AG04449 (cell line): ENCODE results near the gene KRTAP10-7.
"Not testable (repeated sequence)": the region's sequence is repeated elsewhere in the genome, so short reads cannot be mapped to it uniquely, and the experiment has no call there.

Source experiments
- CTCF ChIA-PET: fragments of 350-600 bp; formaldehyde crosslinking; extraction: SDS; loops from one replicate; lab custom pipeline; 2021; ENCODE audit warnings: antibody characterized with exemption; lab: Yijun Ruan, JAX
- POLR2A ChIA-PET: fragments of 400-600, 350-600 bp; formaldehyde crosslinking; extraction: SDS; loops from one replicate; lab custom pipeline; 2020; ENCODE audit warnings: antibody characterized with exemption, inconsistent platforms; lab: Yijun Ruan, JAX
- DNase-seq: peaks from one replicate; pipeline ENCODE4 v3.0.0-alpha.2; 2010; ENCODE audit warnings: low read depth, low spot score
- H3K4me3 ChIP-seq: 2 replicates; pipeline ENCODE4 v1.5.1; 2011; ENCODE audit warnings: low read depth, mild to moderate bottlenecking, control low read depth, low read length
- TF ChIP-seq, protein P1 (sequence below): IDR thresholded peaks from one replicate; pipeline ENCODE4 v1.5.1; 2011; ENCODE audit warnings: mild to moderate bottlenecking, moderate library complexity, low read length, control low read depth, inconsistent platforms; ENCODE audit not compliant: insufficient read depth; ENCODE audit errors: missing control alignments

Gene KRTAP10-7

DNA sequence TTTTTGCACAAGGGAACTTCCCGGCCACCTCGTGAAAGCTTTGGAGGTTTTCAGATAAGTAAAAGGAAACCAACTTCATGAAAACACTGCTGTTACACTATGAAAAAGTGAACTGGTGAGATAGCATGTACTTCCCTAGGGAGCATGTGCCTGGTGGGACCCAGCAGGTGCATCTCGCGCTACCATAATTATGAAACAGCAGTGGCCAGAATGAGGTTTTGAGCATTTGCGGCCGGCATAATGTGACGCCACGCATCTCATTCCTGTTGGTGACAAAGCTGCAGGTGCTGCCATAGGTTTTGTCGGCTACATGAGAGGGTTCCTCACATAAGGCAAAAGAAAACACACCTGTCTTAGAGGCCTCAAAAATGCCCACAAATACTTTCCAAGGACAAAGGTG lies 43.5 kb upstream of the KRTAP10-7 start:
- TF ChIP-seq, protein P1, sequence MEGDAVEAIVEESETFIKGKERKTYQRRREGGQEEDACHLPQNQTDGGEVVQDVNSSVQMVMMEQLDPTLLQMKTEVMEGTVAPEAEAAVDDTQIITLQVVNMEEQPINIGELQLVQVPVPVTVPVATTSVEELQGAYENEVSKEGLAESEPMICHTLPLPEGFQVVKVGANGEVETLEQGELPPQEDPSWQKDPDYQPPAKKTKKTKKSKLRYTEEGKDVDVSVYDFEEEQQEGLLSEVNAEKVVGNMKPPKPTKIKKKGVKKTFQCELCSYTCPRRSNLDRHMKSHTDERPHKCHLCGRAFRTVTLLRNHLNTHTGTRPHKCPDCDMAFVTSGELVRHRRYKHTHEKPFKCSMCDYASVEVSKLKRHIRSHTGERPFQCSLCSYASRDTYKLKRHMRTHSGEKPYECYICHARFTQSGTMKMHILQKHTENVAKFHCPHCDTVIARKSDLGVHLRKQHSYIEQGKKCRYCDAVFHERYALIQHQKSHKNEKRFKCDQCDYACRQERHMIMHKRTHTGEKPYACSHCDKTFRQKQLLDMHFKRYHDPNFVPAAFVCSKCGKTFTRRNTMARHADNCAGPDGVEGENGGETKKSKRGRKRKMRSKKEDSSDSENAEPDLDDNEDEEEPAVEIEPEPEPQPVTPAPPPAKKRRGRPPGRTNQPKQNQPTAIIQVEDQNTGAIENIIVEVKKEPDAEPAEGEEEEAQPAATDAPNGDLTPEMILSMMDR: no peak
- ChIA-PET CTCF (no interaction called here), POLR2A (no interaction called here)
- H3K4me3 ChIP-seq: no peak overlapping the region
- DNase-seq: no peak

DNA sequence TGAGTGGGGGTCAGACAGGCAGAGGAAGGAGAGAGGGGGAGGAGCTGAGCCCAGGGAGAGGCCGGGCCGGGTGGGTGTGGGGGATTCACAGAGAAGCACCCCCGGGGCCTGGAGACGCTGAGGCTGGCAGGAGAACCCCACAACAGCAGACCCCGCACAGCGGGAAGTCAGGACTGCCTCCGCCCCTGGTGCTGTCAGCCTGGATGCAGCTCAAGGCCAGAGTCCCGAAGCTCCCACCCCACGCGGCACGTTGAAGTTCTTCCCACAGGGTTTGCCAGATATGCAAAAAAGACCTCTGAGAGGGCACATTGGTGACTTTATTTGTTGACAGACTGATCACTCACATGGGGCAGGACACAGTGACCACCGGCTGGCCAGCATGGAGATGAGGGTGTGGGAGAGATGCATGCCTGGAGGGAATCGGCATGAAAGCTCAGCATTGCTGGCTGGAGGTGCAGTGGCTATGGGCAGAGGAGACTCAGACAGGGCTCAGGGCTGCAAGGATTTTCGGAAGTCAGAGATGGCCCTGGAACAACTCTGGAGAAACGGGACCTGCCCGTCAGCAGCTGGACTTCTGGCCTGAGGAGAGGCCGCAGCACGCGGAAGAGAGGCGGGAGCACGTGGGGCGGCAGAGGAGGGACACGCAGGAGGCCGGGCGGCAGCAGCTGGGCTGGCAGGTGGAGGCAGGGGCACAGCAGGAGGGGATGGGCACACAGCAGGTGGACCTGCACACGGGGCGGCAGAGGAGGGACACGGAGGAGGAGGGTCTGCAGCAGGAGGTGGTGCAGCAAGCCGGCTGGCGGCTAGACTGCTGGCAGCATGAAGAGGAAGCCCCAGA lies 42.7 kb upstream of the KRTAP10-7 start:
- POLR2A ChIA-PET: no interaction called here
- H3K4me3 ChIP-seq: no peak overlapping the region
- CTCF ChIA-PET: no interaction called here
- TF ChIP-seq, protein P1: no peak
- DNase-seq: no peak

DNA sequence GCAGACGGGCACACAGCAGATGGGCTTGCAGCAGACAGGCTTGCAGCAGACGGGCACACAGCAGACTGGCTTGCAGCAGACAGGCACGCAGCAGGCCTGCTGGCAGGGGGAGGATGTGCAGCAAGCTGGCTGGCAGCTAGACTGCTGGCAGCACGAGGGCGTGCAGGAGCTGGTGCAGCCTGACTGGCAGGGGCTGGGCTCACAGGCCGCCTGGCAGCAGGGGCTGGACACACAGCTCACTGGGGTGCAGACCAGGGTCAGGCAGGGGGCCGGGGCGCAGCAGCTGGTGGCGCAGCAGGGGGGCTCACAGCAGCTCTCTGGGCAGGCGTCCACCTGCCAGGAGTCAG lies 42.1 kb upstream of the KRTAP10-7 start:
- H3K4me3 ChIP-seq, CTCF ChIA-PET, DNase-seq, POLR2A ChIA-PET: not testable (repeated sequence)

DNA sequence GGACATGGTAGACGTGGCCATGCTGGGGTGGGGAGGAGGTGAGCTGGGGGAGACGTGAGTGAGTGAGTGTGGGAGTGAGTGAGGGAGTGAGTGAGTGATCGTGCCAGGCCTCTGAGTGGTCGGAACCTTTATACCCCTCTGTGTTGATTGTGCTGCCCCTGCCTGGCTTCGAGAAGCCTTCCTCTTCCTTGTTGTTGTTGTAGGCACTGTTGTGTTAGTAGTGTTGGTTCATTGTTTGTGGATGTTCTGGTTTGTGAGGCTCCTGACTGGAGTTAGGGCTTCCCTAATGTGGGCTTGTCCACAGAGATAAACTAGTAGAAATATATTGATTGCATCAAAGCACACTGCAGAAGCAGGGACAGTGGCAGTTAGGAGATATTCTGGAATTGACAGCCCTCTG lies 41.7 kb upstream of the KRTAP10-7 start, which contains the start of gene KRTAP10-3:
Gene KRTAP10-3, minus strand, starts transcription at position 101 of the 400 bp plus-strand sequence. Its CDS starts 80 bp downstream, at position 21.
- POLR2A ChIA-PET: no interaction called here
- DNase-seq: no peak
- no peak within 1 kb of the TSS for H3K4me3 ChIP-seq
- TF ChIP-seq, protein P1: no peak
- CTCF ChIA-PET: no interaction called here

DNA sequence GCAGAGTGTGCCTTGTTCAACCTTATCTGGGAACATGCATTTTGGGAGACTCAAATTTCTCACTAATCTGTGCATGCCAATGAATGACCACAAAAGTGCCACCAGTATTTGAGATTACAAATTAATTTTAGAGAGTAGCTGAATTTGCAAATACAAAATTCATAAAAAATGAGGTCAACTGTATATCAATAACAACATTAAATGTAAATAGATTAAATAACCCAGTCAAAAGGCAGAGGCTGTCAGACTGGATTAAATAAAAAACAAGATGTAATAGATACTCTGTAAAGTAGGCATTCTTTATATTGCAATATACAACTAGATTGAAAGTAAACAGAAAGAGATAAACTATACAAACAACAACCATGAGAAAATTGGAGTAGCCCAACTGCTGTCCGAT lies 36.3 kb upstream of the KRTAP10-7 start:
- TF ChIP-seq, protein P1: no peak
- POLR2A ChIA-PET: no interaction called here
- H3K4me3 ChIP-seq: no peak overlapping the region
- no peak for DNase-seq
- CTCF ChIA-PET: no interaction called here

DNA sequence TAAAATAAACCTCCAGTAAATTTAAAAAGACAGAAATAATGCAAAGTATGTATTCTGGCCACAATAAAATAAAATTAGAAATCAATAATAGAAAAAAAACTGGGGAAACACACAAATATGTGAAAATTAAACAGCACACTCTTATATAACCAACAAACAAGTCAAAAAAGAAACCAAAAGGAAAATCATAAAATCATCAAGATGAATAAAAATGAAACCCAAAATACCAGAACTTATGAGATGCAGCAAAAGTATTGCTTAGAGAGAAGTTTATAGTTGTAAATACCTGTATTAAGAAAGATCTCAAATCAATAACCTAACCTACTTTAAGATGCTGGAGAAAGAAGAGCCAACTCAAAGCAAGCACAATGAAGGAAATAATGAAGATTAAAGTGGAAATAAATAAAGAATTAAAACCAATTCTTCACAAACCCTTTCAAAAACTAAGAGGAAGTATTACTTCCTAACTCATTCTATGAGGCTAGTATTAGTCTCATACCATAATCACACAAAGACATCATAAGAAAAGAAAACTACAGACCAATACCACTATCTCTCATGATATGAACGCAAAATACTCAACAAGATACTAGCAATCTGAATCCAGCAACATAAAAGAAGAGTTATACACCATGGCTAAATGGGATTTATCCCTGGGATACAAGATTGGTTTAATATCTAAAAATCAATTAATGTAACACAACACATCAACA lies 35.4 kb upstream of the KRTAP10-7 start:
- ChIA-PET POLR2A (no interaction called here), CTCF (no interaction called here)
- TF ChIP-seq, protein P1: no peak
- H3K4me3 ChIP-seq: no peak overlapping the region
- no peak for DNase-seq
